Subcutaneous adipose tissue (tissue), 4 donors: ENCODE results near the gene RBBP5. TPM values are rescaled to one million over a fixed set of nuclear protein-coding genes. Genes with fewer than 3 reads are reported as not detected.

ENCODE experiments used
- total RNA-seq, 4 donors: library from RNA; depleted of rRNA; stranded (reverse); fragments of >200 nt; gene quantifications; one replicate each; pipeline ENCODE4 v1.1.0, GENCODE V29; 2016
- TF ChIP-seq, protein P1 (sequence below): fragments of 450-650 bp; IDR thresholded peaks from one replicate; pipeline ENCODE4 v1.5.1; 2016; ENCODE audit warnings: low read depth, mild to moderate bottlenecking, control low read depth, antibody characterized with exemption, moderate library complexity

The RBBP5 gene
- total RNA-seq, 4 donors from 2014 or later, result 13.8 to 25.5 (median 14.6) TPM

DNA sequence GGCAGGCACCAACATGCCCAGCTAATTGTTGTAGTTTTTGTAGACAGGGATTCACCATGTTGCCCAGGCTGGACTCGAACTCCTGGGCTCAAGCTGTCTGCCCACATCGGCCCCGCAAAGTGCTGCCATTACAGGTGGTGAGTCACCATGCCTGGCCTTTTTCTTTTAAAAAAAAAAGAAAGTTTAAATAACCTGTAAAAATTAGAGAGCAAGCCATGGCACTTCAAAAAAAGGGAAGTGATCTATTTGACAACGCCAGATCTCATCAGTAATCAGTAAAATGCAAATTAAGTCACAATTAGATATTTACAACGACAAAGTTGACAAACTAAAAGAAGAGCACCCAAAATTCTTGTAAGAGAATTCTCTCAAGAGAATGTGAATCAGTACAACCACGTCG, 2.9 kb upstream of the RBBP5 start:
- TF ChIP-seq, protein P1, sequence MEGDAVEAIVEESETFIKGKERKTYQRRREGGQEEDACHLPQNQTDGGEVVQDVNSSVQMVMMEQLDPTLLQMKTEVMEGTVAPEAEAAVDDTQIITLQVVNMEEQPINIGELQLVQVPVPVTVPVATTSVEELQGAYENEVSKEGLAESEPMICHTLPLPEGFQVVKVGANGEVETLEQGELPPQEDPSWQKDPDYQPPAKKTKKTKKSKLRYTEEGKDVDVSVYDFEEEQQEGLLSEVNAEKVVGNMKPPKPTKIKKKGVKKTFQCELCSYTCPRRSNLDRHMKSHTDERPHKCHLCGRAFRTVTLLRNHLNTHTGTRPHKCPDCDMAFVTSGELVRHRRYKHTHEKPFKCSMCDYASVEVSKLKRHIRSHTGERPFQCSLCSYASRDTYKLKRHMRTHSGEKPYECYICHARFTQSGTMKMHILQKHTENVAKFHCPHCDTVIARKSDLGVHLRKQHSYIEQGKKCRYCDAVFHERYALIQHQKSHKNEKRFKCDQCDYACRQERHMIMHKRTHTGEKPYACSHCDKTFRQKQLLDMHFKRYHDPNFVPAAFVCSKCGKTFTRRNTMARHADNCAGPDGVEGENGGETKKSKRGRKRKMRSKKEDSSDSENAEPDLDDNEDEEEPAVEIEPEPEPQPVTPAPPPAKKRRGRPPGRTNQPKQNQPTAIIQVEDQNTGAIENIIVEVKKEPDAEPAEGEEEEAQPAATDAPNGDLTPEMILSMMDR, result no peak

DNA sequence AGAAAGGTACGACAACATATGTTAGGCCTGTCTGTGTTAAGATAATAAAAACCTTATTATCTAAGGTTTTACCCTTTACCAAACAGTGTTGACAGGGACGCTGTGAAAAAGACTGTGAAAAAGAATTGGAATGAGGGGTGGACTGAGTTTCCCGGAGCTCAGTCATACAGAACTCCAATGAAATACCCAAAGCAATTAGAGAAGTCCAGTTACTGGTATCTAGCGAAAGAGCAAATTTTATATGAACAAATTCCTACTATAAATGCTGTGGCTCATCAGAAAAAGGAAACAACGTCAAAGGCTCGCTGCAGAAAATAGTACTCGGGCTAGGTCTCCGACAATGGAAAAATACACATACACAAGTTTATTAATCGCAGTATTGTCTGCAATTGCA, 708 bp upstream of the RBBP5 start:
- TF ChIP-seq, protein P1, result no peak

DNA sequence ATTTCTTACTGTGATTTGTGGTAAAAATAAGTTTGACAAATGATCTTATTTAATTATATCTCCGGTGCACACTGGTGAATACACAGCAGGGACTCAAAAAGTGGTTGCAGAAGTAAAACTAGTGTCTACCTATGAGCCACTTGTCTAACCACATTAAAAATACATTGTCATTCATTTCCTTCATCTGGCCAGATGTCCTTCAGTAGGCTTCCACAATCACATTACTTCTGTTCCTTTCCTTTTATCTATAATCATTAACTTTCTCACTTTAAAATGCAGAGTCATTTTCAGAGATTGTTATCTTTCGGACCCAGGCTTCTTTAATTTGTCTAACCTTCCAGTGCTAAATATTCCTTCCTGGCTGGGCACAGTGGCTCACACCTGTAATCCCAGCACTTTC, 3.0 kb downstream of the RBBP5 start:
- TF ChIP-seq, protein P1, result no peak

DNA sequence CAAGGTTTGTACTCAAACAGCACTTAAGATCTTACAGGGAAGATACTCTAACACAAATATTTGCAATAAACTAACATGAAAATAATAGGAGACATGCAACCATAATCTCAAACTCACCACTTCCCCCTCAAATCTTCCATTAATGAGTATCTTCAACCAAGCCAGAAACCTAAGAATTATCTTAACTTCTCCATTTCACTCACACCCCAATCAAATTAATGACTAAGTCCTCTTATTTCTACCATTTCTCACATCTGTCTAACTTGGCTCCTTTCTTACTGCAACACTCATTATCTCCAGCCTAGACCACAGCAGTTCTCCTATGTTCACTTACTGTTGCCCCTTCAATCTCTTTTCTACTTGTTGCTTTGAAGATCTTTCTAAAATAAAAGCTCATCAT, 10.4 kb downstream of the RBBP5 start:
- TF ChIP-seq, protein P1, result no peak

DNA sequence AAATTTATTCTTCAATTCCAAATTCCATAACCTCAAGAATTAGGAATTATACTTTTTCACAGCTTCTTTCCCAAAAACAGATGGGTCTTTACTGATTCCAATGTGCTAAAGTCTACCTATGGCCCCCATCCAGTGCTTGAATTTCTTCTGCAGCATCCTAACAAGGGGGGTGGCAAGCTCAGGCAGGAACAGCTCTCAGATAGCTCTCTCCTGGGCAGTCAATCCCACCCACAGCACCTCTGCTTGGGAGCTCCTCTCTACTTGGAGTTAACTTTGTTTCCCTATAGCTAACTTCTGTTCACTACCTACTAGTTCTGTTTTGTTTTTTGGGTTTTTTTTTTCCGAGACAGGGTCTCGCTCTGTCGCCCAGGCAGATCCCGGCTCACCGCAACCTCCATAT, 12.1 kb downstream of the RBBP5 start:
- TF ChIP-seq, protein P1, result no peak

DNA sequence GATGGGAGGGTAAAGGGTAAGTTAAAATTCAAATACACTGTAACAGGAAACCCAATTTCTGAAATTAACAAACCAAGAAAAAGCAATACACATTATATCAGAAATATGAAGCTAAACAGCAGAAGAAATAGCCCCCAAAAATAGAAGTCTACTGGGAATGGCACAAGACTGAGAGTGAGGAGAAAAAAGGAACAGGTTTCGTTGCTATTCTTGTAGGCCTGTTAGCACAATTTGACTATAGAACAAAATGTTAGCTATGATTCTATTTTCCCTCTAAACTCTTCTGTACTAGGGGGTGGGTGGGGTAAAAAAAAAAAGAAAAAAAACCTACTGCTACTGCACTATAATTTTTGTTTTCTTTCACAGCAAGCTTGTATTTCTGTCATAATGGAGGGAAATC, 12.5 kb downstream of the RBBP5 start:
- TF ChIP-seq, protein P1, result no peak

DNA sequence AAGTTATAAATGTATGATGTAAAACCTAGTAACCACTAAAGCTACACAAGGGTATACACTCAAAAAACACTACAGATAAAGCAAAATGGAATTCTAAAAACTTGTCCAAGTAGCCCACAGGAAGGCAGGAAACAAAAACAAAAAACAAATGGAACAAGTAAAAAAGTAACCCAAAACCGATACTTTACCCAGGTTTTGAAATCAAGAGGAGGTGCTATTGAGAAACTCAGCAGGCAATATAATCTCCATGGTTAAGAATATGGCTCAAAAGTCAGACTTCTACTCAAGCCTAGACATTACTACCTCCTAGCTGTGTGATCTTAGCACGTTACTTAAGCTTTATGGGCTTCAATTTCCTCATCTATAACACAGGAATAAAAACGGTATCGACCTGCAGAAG, 13.3 kb downstream of the RBBP5 start:
- TF ChIP-seq, protein P1, result no peak

DNA sequence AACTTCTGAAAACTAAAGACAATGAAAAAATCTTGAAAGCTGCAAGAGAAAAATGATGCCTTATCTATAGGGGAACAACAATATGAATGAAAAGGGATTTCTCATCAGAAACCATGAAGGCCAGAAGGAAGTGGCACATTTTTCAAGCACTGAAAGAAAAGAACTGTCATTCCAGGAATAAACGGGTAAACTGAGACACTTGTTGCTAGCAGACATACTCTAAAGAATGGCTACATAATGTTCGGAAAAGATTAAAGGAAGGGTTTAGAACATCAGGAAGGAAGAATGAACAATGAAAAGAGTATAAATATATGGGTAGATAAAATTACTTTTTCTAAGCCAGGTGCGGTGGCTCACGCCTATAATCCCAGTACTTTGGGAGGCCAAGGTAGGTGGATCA, 14.5 kb downstream of the RBBP5 start:
- TF ChIP-seq, protein P1, result no peak
